HCT116 (cell line): ENCODE data around the gene MCOLN1. TPM values are rescaled to one million over a fixed set of nuclear protein-coding genes. Genes with fewer than 3 reads are reported as not detected.

ENCODE experiments used
- ATAC-seq: fragments of 200-7000 bp; cut with Tn5 transposase; 2 replicates; pipeline ENCODE4 v1.9.1; 2020; ENCODE audit warnings: mild to moderate bottlenecking, moderate library complexity
- BruUV-seq: library from RNA; stranded (reverse); fragments of 400-500 nt; replicated peaks from 2 replicates; lab custom pipeline; 2021; lab: Mats Ljungman, UMichigan
- CTCF ChIA-PET: fragments of 300-600 bp; sonication (Branson Sonifier 250); formaldehyde crosslinking; loops from one replicate; lab custom pipeline; 2021; ENCODE audit warnings: antibody characterized with exemption; lab: Charles Lee
- POLR2A ChIA-PET: fragments of 300-600, 350-600 bp; sonication (Branson Sonifier 250); formaldehyde crosslinking; loops from one replicate; lab custom pipeline; 2021; ENCODE audit warnings: antibody characterized with exemption; lab: Charles Lee
- RAD21 ChIA-PET, 2 experiments: fragments of 300-600 bp; sonication (Branson Sonifier 250); formaldehyde crosslinking; loops; one replicate each; lab custom pipeline; 2023; ENCODE audit warnings: low total read pairs in 2 of 2; ENCODE audit not compliant: uncharacterized antibody in 2 of 2, unreplicated experiment in 2 of 2, low non-redundant PET in 1 of 2; lab: Charles Lee
- DNase-seq: peaks from one replicate; pipeline ENCODE4 v3.0.0-alpha.2; 2010; ENCODE audit warnings: low read depth, low spot score
- H2AFZ ChIP-seq: fragments of 200-600 bp; shearing (Covaris generic), sonication (generic); 2 replicates; pipeline ENCODE4 v1.6.1; 2017; ENCODE audit warnings: low read depth, mixed run types, mixed read lengths, antibody characterized with exemption, low read length; ENCODE audit not compliant: poor library complexity, severe bottlenecking
- H3K27ac ChIP-seq: 2 replicates; pipeline ENCODE4 v1.5.1; 2012; ENCODE audit warnings: low read depth, low read length
- H3K27me3 ChIP-seq: fragments of 200-600 bp; sonication (generic); 2 replicates; pipeline ENCODE4 v1.6.1; 2016; ENCODE audit warnings: mixed run types, low read length, mixed read lengths; ENCODE audit not compliant: insufficient read depth
- H3K36me3 ChIP-seq, 2 experiments: fragments of 200-500 bp in 1 of 2; fragments of 200-600 bp in 1 of 2; sonication (Bioruptor generic) in 1 of 2; sonication (generic) in 1 of 2; 2 replicates each; pipeline versions ENCODE4 v1.5.1 to v1.6.1; 2014 to 2016; ENCODE audit warnings: low read length in 2 of 2, inconsistent platforms in 1 of 2, mixed read lengths in 1 of 2, mixed run types in 1 of 2; ENCODE audit not compliant: insufficient read depth in 2 of 2, control insufficient read depth in 1 of 2
- H3K4me1 ChIP-seq, 2 experiments: fragments of 200-600 bp in 1 of 2; sonication (generic) in 1 of 2; 2 replicates each; pipeline versions ENCODE4 v1.5.1 to v1.6.1; 2012 to 2017; ENCODE audit warnings: low read length in 2 of 2, inconsistent platforms in 1 of 2, mild to moderate bottlenecking in 1 of 2, mixed read lengths in 1 of 2, mixed run types in 1 of 2, moderate library complexity in 1 of 2; ENCODE audit not compliant: insufficient read depth in 2 of 2, control insufficient read depth in 1 of 2
- H3K4me2 ChIP-seq: fragments of 200-600 bp; sonication (generic); 2 replicates; pipeline ENCODE4 v1.6.1; 2017; ENCODE audit warnings: mixed run types, low read length, mixed read lengths
- H3K4me3 ChIP-seq, 2 experiments: fragments of 200-600 bp in 1 of 2; sonication (generic) in 1 of 2; replicated peaks in 1 of 2; 2 replicates each; pipeline ENCODE4 v1.5.1; 2011 to 2016; ENCODE audit warnings: low read length in 2 of 2, control low read depth in 1 of 2, low read depth in 1 of 2, mild to moderate bottlenecking in 1 of 2, mixed read lengths in 1 of 2, mixed run types in 1 of 2
- H3K79me2 ChIP-seq: fragments of 200-600 bp; sonication (generic); 2 replicates; pipeline ENCODE4 v1.6.1; 2017; ENCODE audit warnings: mild to moderate bottlenecking, mixed run types, low read length, moderate library complexity, mixed read lengths; ENCODE audit not compliant: insufficient read depth
- H3K9ac ChIP-seq: fragments of 200-600 bp; sonication (generic); 2 replicates; pipeline ENCODE4 v1.6.1; 2016; ENCODE audit warnings: low read length, mixed read lengths
- H3K9me2 ChIP-seq: fragments of 200-600 bp; sonication (generic), shearing (Covaris generic); 2 replicates; pipeline ENCODE4 v1.6.1; 2017; ENCODE audit warnings: mixed run types, mild to moderate bottlenecking, moderate library complexity; ENCODE audit not compliant: insufficient read depth
- H3K9me3 ChIP-seq, 2 experiments: fragments of 200-500 bp in 1 of 2; fragments of 200-600 bp in 1 of 2; sonication (Bioruptor generic) in 1 of 2; sonication (generic) in 1 of 2; 2 replicates each; pipeline ENCODE4 v1.6.1; 2014 to 2017; ENCODE audit warnings: low read length in 2 of 2, mixed read lengths in 2 of 2, inconsistent platforms in 1 of 2, low read depth in 1 of 2, mild to moderate bottlenecking in 1 of 2, mixed run types in 1 of 2, moderate library complexity in 1 of 2; ENCODE audit not compliant: control insufficient read depth in 1 of 2, insufficient read depth in 1 of 2
- H4K20me1 ChIP-seq: fragments of 200-600 bp; sonication (generic), shearing (Covaris generic); 2 replicates; pipeline ENCODE4 v1.6.1; 2017; ENCODE audit warnings: mixed run types, mild to moderate bottlenecking, moderate library complexity; ENCODE audit not compliant: insufficient read depth
- CBX3 ChIP-seq: IDR thresholded peaks from 2 replicates; pipeline ENCODE4 v1.6.1; 2012; ENCODE audit warnings: low read depth
- EGR1 ChIP-seq: IDR thresholded peaks from 2 replicates; pipeline ENCODE4 v1.6.1; 2012; ENCODE audit warnings: low read depth
- ELF1 ChIP-seq: IDR thresholded peaks from 2 replicates; pipeline ENCODE4 v1.6.1; 2012; ENCODE audit warnings: low read depth, borderline replicate concordance
- EZH2 ChIP-seq: fragments of 200-600 bp; sonication (generic); IDR thresholded peaks from 2 replicates; pipeline ENCODE4 v1.6.1; 2017; ENCODE audit warnings: antibody characterized with exemption, mixed run types
- EZH2phosphoT487 ChIP-seq: fragments of 200-600 bp; IDR thresholded peaks from 2 replicates; pipeline ENCODE4 v1.6.1; 2018; ENCODE audit warnings: antibody characterized with exemption, borderline replicate concordance
- FOSL1 ChIP-seq: IDR thresholded peaks from 2 replicates; pipeline ENCODE4 v1.6.1; 2012; ENCODE audit warnings: low read depth
- JUND ChIP-seq: IDR thresholded peaks from 2 replicates; pipeline ENCODE4 v1.6.1; 2012
- POLR2A ChIP-seq: IDR thresholded peaks from 2 replicates; pipeline ENCODE4 v1.7.0; 2011; ENCODE audit warnings: borderline replicate concordance; ENCODE audit not compliant: insufficient read depth, insufficient read length; ENCODE audit errors: extremely low read depth
- SIN3A ChIP-seq: IDR thresholded peaks from 2 replicates; pipeline ENCODE4 v1.6.1; 2012; ENCODE audit warnings: low read depth
- SRF ChIP-seq: IDR thresholded peaks from 2 replicates; pipeline ENCODE4 v1.6.1; 2012; ENCODE audit warnings: low read depth
- TCF7L2 ChIP-seq: IDR thresholded peaks from 2 replicates; pipeline ENCODE4 v1.7.0; 2011; ENCODE audit warnings: borderline replicate concordance, inconsistent platforms; ENCODE audit not compliant: insufficient read depth, insufficient read length; ENCODE audit errors: extremely low read depth
- YY1 ChIP-seq: IDR thresholded peaks from 2 replicates; pipeline ENCODE4 v1.6.1; 2011; ENCODE audit warnings: low read length, low read depth, moderate library complexity, mild to moderate bottlenecking; ENCODE audit not compliant: insufficient replicate concordance; ENCODE audit errors: extremely low read depth
- ZNF274 ChIP-seq: fragments of 200-500 bp; sonication (Bioruptor generic); IDR thresholded peaks from 2 replicates; pipeline ENCODE4 v1.6.1; 2014; ENCODE audit warnings: mild to moderate bottlenecking, low read depth, low read length, inconsistent platforms
- intact Hi-C: fragments of 100-400 bp; cut with micrococcal nuclease; formaldehyde crosslinking; loops from 2 replicates; pipeline ENCODE4 v1.10.0; 2022
- total RNA-seq: library from RNA; stranded (reverse); gene quantifications from one replicate; pipeline ENCODE4 v1.2.1, GENCODE V29; 2021; ENCODE audit not compliant: unreplicated experiment
- TF ChIP-seq, protein P1 (sequence below): IDR thresholded peaks from 2 replicates; pipeline ENCODE4 v1.6.1; 2012; ENCODE audit warnings: low read depth
- TF ChIP-seq, protein P2 (sequence below): IDR thresholded peaks from 2 replicates; pipeline ENCODE4 v1.6.1; 2012

Gene MCOLN1
- total RNA-seq, 1 experiment from 2014 or later: 19.1 TPM

DNA sequence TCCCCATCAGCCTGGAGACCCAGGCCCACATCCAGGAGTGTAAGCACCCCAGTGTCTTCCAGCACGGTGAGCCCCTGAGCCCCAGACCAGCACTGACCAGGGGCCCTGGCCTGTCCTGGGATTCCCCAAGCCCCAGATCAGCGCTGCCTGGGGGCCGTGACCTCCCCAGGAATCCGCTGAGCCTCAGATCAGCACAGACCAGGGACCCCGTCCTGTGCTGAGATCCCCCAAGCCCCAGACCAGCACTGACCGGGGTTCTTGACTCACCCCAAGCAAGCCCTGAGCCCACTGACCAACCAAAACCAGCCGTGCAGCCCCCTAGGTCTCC, 5.7 kb downstream of the MCOLN1 start (continued):
- TF ChIP-seq, protein P1, sequence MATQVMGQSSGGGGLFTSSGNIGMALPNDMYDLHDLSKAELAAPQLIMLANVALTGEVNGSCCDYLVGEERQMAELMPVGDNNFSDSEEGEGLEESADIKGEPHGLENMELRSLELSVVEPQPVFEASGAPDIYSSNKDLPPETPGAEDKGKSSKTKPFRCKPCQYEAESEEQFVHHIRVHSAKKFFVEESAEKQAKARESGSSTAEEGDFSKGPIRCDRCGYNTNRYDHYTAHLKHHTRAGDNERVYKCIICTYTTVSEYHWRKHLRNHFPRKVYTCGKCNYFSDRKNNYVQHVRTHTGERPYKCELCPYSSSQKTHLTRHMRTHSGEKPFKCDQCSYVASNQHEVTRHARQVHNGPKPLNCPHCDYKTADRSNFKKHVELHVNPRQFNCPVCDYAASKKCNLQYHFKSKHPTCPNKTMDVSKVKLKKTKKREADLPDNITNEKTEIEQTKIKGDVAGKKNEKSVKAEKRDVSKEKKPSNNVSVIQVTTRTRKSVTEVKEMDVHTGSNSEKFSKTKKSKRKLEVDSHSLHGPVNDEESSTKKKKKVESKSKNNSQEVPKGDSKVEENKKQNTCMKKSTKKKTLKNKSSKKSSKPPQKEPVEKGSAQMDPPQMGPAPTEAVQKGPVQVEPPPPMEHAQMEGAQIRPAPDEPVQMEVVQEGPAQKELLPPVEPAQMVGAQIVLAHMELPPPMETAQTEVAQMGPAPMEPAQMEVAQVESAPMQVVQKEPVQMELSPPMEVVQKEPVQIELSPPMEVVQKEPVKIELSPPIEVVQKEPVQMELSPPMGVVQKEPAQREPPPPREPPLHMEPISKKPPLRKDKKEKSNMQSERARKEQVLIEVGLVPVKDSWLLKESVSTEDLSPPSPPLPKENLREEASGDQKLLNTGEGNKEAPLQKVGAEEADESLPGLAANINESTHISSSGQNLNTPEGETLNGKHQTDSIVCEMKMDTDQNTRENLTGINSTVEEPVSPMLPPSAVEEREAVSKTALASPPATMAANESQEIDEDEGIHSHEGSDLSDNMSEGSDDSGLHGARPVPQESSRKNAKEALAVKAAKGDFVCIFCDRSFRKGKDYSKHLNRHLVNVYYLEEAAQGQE: no peak
- no peak for TF ChIP-seq SIN3A
- no peak for TF ChIP-seq YY1
- TF ChIP-seq EZH2: no peak
- no peak for TF ChIP-seq SRF
- TF ChIP-seq, protein P2, sequence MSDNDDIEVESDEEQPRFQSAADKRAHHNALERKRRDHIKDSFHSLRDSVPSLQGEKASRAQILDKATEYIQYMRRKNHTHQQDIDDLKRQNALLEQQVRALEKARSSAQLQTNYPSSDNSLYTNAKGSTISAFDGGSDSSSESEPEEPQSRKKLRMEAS: no peak
- TF ChIP-seq POLR2A: no peak

DNA sequence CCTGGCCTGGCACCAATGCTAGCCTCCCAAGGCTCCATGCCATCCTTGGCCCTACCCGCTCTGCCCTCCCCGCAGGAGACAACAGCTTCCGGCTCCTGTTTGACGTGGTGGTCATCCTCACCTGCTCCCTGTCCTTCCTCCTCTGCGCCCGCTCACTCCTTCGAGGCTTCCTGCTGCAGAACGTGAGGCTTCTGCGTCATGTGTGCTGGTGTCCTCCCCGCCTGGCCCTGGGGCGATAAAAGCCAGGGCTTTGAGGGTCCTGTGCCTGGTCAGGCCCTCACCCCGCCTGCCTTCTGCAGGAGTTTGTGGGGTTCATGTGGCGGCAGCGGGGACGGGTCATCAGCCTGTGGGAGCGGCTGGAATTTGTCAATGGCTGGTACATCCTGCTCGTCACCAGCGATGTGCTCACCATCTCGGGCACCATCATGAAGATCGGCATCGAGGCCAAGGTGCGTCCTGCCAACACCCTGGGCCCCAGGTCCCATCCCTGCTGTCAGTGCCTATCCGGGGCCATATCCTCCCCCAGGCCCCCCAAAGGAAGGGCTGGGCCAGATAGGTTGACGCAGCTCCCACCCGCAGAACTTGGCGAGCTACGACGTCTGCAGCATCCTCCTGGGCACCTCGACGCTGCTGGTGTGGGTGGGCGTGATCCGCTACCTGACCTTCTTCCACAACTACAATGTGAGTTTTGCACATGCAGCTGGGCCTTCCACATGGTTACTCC, 6.3 kb downstream of the MCOLN1 start:
- Histone ChIP-seq H3K9me2 (no peaks in the 10 kb centered on the region), H3K9ac (no peak overlapping the region), H3K9me3 (no peaks in the 10 kb centered on the region), H2AFZ (no peak overlapping the region), H3K4me3 (no peak overlapping the region), H3K36me3 (no peaks in the 10 kb centered on the region), H3K27ac (no peak overlapping the region), H3K4me2 (no peak overlapping the region), H3K79me2 (no peaks in the 10 kb centered on the region), H3K4me1 (peaks cover 4 to 10% of the 10 kb centered on the region in 2 experiments; a peak in 2 of 4 replicates), H4K20me1 (no peaks in the 10 kb centered on the region), H3K27me3 (no peaks in the 10 kb centered on the region)
- no peak for ATAC-seq
- intact Hi-C loops: no loop called here
- RAD21 ChIA-PET: no interaction called here
- CTCF ChIA-PET: no interaction called here
- BruUV-seq: no TSS peak
- no peak for DNase-seq
- POLR2A ChIA-PET: no interaction called here
- no peak for TF ChIP-seq SIN3A
- no peak for TF ChIP-seq ZNF274
- no peak for TF ChIP-seq TCF7L2
- no peak for TF ChIP-seq JUND
- TF ChIP-seq CBX3: no peak
- TF ChIP-seq POLR2A: no peak
- no peak for TF ChIP-seq EZH2phosphoT487
- no peak for TF ChIP-seq ELF1
- no peak for TF ChIP-seq EGR1
- TF ChIP-seq FOSL1: no peak
- TF ChIP-seq, protein P2: no peak
- TF ChIP-seq, protein P1: no peak
